Esophagus muscularis mucosa (tissue), 3 donors: ENCODE results near the gene POMT1.

ENCODE experiments used
- POLR2A ChIP-seq: fragments of 450-650 bp; IDR thresholded peaks from one replicate; pipeline ENCODE4 v1.6.1; 2017; ENCODE audit warnings: antibody characterized with exemption, moderate library complexity, mild to moderate bottlenecking, low read depth
- POLR2AphosphoS5 ChIP-seq, 2 donors: sonication (generic); formaldehyde crosslinking; IDR thresholded peaks; one replicate each; pipeline ENCODE4 v1.6.1; 2017; ENCODE audit warnings: antibody characterized with exemption in 2 of 2
- TF ChIP-seq, protein P1 (sequence below), 3 experiments: fragments of 200-600 bp in 2 of 3; fragments of 450-650 bp in 1 of 3; sonication (generic) in 2 of 3; IDR thresholded peaks; one replicate each; pipeline ENCODE4 v1.5.1; 2017 to 2019; ENCODE audit warnings: antibody characterized with exemption in 3 of 3, mild to moderate bottlenecking in 2 of 3, moderate library complexity in 1 of 3

DNA sequence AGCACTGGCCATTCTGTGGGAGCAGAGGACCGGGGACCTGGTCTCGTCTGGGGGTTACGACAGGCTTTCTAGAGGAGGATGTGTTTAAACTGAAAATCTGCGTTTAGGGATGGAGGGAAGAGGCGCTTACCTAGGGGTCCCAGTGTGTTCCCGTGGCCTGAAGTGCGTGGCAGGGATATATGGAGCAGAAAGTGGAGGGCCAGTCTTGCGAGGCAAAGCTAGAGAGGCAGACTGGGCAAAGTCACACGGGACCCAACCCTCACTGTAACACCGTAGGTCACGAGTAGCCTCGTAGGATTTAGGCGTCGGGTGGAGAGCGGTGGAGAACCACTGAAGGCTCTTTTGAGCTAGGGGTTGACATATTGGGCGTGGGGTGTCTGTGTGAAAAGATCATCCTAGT lies 32.8 kb upstream of the POMT1 start:
- TF ChIP-seq, protein P1, sequence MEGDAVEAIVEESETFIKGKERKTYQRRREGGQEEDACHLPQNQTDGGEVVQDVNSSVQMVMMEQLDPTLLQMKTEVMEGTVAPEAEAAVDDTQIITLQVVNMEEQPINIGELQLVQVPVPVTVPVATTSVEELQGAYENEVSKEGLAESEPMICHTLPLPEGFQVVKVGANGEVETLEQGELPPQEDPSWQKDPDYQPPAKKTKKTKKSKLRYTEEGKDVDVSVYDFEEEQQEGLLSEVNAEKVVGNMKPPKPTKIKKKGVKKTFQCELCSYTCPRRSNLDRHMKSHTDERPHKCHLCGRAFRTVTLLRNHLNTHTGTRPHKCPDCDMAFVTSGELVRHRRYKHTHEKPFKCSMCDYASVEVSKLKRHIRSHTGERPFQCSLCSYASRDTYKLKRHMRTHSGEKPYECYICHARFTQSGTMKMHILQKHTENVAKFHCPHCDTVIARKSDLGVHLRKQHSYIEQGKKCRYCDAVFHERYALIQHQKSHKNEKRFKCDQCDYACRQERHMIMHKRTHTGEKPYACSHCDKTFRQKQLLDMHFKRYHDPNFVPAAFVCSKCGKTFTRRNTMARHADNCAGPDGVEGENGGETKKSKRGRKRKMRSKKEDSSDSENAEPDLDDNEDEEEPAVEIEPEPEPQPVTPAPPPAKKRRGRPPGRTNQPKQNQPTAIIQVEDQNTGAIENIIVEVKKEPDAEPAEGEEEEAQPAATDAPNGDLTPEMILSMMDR (IDR thresholded peaks at IDR 0.05), result no peak
- TF ChIP-seq POLR2A (no peak), POLR2AphosphoS5 (IDR thresholded peaks at IDR 0.05) (no peak)
